ENCODE measurements around the gene SALL1.

Gene SALL1

GRCh38 chr16:51154271-51155171 lies 3.5 kb upstream of the SALL1 start:
- no peak for DNase-seq
- no peak overlapping the region for H3K9ac ChIP-seq (ENCODE audit: low read length)
- no peaks in the 10 kb centered on the region for H3K79me2 ChIP-seq (ENCODE audit: low read length)
- no peaks in the 10 kb centered on the region for H3K9me3 ChIP-seq (replicated peaks; ENCODE audit: insufficient read depth, low read length)
- H3F3A ChIP-seq (ENCODE audit: insufficient read depth, low read length) = no peaks in the 10 kb centered on the region
- H3K4me1 ChIP-seq (ENCODE audit: low read length) = no peaks in the 10 kb centered on the region
- no peaks in the 10 kb centered on the region; the same call in 1 of the 2 replicates for H3K27me3 ChIP-seq (replicated peaks; ENCODE audit: insufficient read depth, low read length)
- H3K9me2 ChIP-seq (replicated peaks; ENCODE audit: insufficient read depth, low read length) = no peaks in the 10 kb centered on the region
- H3K4me3 ChIP-seq (ENCODE audit: low read length) = peak overlapping the region; percentile 41; the same call in 1 of the 2 replicates
- H3K4me2 ChIP-seq (ENCODE audit: low read depth, low read length) = peak overlapping the region; percentile 38; the same call in 1 of the 2 replicates
- no peak overlapping the region for H2AFZ ChIP-seq (ENCODE audit: low read length)
- TF ChIP-seq CTCF (IDR thresholded peaks at IDR 0.05; ENCODE audit: low read length) = no peak
- TF ChIP-seq EZH2 (optimal IDR thresholded peaks at IDR 0.05; ENCODE audit: low read depth, low read length) = no peak
- no peak for TF ChIP-seq EZH2phosphoT487 (IDR thresholded peaks at IDR 0.05; ENCODE audit: low read length)
- H4K20me1 ChIP-seq (ENCODE audit: insufficient read depth, low read length) = no peaks in the 10 kb centered on the region
- no peaks in the 10 kb centered on the region for H3K36me3 ChIP-seq (replicated peaks; ENCODE audit: insufficient read depth, low read length)
- H3K27ac ChIP-seq (ENCODE audit: low read length) = no peak overlapping the region

GRCh38 chr16:51153577-51154031 lies 2.5 kb upstream of the SALL1 start:
- H3K79me2 ChIP-seq (ENCODE audit: low read length) = no peaks in the 10 kb centered on the region
- H3K36me3 ChIP-seq (replicated peaks; ENCODE audit: insufficient read depth, low read length) = no peaks in the 10 kb centered on the region
- no peak for DNase-seq
- no peaks in the 10 kb centered on the region for H3K4me1 ChIP-seq (ENCODE audit: low read length)
- no peak overlapping the region for H3K9ac ChIP-seq (ENCODE audit: low read length)
- H3K27ac ChIP-seq (ENCODE audit: low read length) = no peak overlapping the region
- no peak overlapping the region for H3K4me3 ChIP-seq (ENCODE audit: low read length)
- no peak overlapping the region for H2AFZ ChIP-seq (ENCODE audit: low read length)
- no peaks in the 10 kb centered on the region for H3F3A ChIP-seq (ENCODE audit: insufficient read depth, low read length)
- H3K4me2 ChIP-seq (ENCODE audit: low read depth, low read length) = no peak overlapping the region
- no peak for TF ChIP-seq EZH2phosphoT487 (IDR thresholded peaks at IDR 0.05; ENCODE audit: low read length)
- TF ChIP-seq EZH2 (optimal IDR thresholded peaks at IDR 0.05; ENCODE audit: low read depth, low read length) = no peak
- TF ChIP-seq CTCF (IDR thresholded peaks at IDR 0.05; ENCODE audit: low read length) = no peak
- H3K27me3 ChIP-seq (replicated peaks; ENCODE audit: insufficient read depth, low read length) = no peaks in the 10 kb centered on the region; the same call in 1 of the 2 replicates
- no peaks in the 10 kb centered on the region for H4K20me1 ChIP-seq (ENCODE audit: insufficient read depth, low read length)
- H3K9me3 ChIP-seq (replicated peaks; ENCODE audit: insufficient read depth, low read length) = no peaks in the 10 kb centered on the region
- no peaks in the 10 kb centered on the region for H3K9me2 ChIP-seq (replicated peaks; ENCODE audit: insufficient read depth, low read length)

- Histone ChIP-seq H3K4me3 (ENCODE audit: low read length) (no peak overlapping the region), H3K27me3 (replicated peaks; ENCODE audit: insufficient read depth, low read length) (no peaks in the 10 kb centered on the region; the same call in 1 of the 2 replicates), H3K4me1 (ENCODE audit: low read length) (no peaks in the 10 kb centered on the region), H3F3A (ENCODE audit: insufficient read depth, low read length) (no peaks in the 10 kb centered on the region), H3K9me3 (replicated peaks; ENCODE audit: insufficient read depth, low read length) (no peaks in the 10 kb centered on the region), H3K4me2 (ENCODE audit: low read depth, low read length) (no peak overlapping the region), H3K79me2 (ENCODE audit: low read length) (no peaks in the 10 kb centered on the region), H3K27ac (ENCODE audit: low read length) (no peak overlapping the region), H3K9me2 (replicated peaks; ENCODE audit: insufficient read depth, low read length) (no peaks in the 10 kb centered on the region), H2AFZ (ENCODE audit: low read length) (no peak overlapping the region), H4K20me1 (ENCODE audit: insufficient read depth, low read length) (no peaks in the 10 kb centered on the region), H3K9ac (ENCODE audit: low read length) (no peak overlapping the region), H3K36me3 (replicated peaks; ENCODE audit: insufficient read depth, low read length) (no peaks in the 10 kb centered on the region)
- DNase-seq = no peak
- TF ChIP-seq EZH2 (optimal IDR thresholded peaks at IDR 0.05; ENCODE audit: low read depth, low read length) = no peak
- TF ChIP-seq EZH2phosphoT487 (IDR thresholded peaks at IDR 0.05; ENCODE audit: low read length) = no peak
- no peak for TF ChIP-seq CTCF (IDR thresholded peaks at IDR 0.05; ENCODE audit: low read length)
These were observed 1.9 kb upstream of the SALL1 start for GRCh38 chr16:51152691-51153576.

All from MM.1S (cell line).